Stimulated activated memory B cell treated with anti-CD40 and anti-IgM and Interleukin-4, amounts not matched to agents 10 μg/mL and 1 μg/mL and 100 μg/mL, for 72 hours (primary cell): ENCODE results near the gene CHST15.

ENCODE experiments used
- ATAC-seq: fragments of 150-1000 bp; cut with Tn5 transposase; 2 replicates; pipeline ENCODE4 v1.10.0; 2021
- H3K27ac Mint-ChIP-seq: one replicate; pipeline ENCODE4 v1.8.0; 2022; ENCODE audit warnings: mild to moderate bottlenecking, mixed read lengths
- H3K27me3 Mint-ChIP-seq: one replicate; pipeline ENCODE4 v1.8.0; 2022; ENCODE audit warnings: mixed read lengths
- H3K36me3 Mint-ChIP-seq: one replicate; pipeline ENCODE4 v1.8.0; 2022; ENCODE audit warnings: mixed read lengths
- H3K4me1 Mint-ChIP-seq: one replicate; pipeline ENCODE4 v1.8.0; 2022; ENCODE audit warnings: mixed read lengths
- H3K4me3 Mint-ChIP-seq: one replicate; pipeline ENCODE4 v1.8.0; 2022; ENCODE audit warnings: mild to moderate bottlenecking, moderate library complexity, mixed read lengths
- H3K9me3 Mint-ChIP-seq: one replicate; pipeline ENCODE4 v1.8.0; 2022; ENCODE audit warnings: mixed read lengths

The CHST15 gene

DNA sequence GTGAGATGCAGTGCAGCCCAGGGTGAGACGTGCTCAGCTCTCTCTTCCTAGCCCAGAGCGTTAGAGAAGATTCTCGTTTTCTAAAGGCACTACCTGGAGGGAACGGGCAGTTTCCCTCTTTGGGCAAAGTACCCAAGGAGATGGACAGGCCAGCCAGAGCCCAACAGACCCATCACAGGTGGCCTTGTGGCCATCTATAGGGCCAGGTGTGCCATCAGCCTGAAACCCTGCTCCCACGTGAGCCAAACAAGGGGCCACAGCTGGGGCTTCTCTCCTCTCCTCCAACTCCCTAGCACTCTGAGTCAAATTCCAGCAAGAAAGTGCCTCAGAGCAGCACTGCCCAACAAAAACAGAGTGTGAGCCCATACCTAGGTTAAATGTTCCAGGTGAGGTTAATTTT, 22.3 kb downstream of the CHST15 start:
- Mint-ChIP-seq H3K27ac (no peak overlapping the region), H3K4me3 (no peak overlapping the region), H3K36me3 (no peaks in the 10 kb centered on the region), H3K27me3 (no peaks in the 10 kb centered on the region), H3K4me1 (peaks cover 85% of the 10 kb centered on the region), H3K9me3 (no peaks in the 10 kb centered on the region)
- no peak for ATAC-seq

DNA sequence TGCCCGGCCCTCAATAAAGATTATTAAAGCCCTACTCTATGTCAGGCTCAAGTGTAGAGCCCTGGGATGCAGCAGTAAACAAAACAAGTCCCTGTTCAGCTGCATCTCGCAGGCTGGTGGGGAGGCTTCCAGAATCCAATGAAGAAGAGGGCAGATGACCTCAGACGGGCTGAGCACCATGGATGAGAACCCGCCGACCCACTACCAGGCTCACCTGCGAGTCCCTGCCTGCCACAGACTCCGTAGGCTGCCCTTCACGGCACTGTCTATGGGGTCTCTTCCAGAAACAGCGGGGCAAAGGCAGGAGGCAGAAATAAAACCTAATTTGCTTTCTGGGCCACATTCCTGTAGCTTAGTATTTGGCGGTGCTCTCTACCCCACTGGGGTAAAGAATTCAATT, 22.7 kb downstream of the CHST15 start:
- no peak for ATAC-seq
- H3K4me1 Mint-ChIP-seq, result peaks cover 85% of the 10 kb centered on the region
- no peaks in the 10 kb centered on the region for H3K27me3 Mint-ChIP-seq
- no peak overlapping the region for H3K4me3 Mint-ChIP-seq
- no peak overlapping the region for H3K27ac Mint-ChIP-seq
- no peaks in the 10 kb centered on the region for H3K36me3 Mint-ChIP-seq
- H3K9me3 Mint-ChIP-seq, result no peaks in the 10 kb centered on the region

DNA sequence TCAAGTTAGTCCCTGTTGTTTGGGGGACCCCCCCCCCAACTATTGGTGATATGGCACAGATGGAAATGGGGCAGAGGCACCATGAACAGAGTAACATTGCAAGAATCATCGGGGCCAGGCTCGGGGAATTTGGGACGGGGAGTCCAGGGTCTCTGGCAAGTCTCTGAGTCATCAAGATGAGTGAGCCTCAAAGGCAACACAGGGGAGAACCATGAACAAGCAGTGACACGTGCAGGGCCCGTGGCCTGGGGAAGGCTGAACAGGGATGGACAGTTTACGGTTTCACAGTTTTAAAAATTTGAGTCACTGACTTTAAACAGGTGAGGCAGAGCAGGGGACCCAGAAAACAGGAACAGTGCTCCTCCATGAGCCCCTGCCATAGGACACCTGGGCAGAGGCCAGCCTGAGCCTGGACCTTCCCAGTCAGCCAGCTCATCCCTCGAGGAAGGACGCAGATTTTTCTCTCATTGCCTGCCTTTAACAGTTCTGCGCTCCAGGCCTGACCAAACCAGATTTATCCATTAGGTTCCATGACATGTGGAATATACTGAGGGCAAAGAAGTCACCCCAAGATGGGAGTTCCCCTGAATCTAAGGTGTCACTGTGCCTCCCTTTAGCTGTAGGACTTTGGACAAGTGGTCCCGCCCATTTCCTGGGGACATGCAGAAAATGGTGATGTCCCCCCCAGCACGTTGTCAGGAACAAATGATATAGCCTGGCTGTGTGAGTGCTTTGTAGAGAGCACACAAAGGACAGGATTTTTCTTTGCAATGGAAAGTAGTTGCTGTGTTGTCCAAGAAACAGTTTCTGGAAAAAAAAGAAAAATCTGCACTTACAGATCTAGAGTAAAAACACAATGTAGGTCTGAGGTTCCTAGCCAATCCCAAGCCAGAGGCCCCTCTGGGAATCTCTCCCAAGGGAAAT, 23.8 kb downstream of the CHST15 start:
- H3K36me3 Mint-ChIP-seq, result no peaks in the 10 kb centered on the region
- H3K9me3 Mint-ChIP-seq, result no peaks in the 10 kb centered on the region
- H3K27ac Mint-ChIP-seq, result no peak overlapping the region
- no peaks in the 10 kb centered on the region for H3K27me3 Mint-ChIP-seq
- ATAC-seq, result no peak
- H3K4me3 Mint-ChIP-seq, result no peak overlapping the region
- peaks cover 84% of the 10 kb centered on the region for H3K4me1 Mint-ChIP-seq

DNA sequence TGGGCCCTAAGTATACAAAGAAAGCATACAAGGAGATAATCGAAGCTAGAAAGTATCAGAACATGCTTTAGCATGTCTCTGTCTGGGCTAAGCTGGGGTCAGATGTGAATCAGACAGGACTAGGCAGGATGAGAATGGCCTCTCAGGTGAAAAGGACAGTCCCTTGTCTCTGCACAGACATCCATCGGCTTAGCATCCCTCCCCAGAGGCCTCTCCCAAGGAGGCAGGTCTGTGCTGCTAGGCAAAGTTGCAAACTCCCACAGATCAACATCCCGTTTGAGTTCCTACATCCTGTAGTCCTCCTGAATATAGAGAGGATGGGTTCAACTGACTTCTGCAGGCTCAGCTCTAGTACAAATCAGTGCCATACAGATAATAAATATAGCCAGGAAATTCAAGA, 24.5 kb downstream of the CHST15 start:
- H3K9me3 Mint-ChIP-seq, result no peaks in the 10 kb centered on the region
- no peaks in the 10 kb centered on the region for H3K36me3 Mint-ChIP-seq
- no peaks in the 10 kb centered on the region for H3K27me3 Mint-ChIP-seq
- no peak for ATAC-seq
- no peak overlapping the region for H3K27ac Mint-ChIP-seq
- peaks cover 85% of the 10 kb centered on the region for H3K4me1 Mint-ChIP-seq
- no peak overlapping the region for H3K4me3 Mint-ChIP-seq

DNA sequence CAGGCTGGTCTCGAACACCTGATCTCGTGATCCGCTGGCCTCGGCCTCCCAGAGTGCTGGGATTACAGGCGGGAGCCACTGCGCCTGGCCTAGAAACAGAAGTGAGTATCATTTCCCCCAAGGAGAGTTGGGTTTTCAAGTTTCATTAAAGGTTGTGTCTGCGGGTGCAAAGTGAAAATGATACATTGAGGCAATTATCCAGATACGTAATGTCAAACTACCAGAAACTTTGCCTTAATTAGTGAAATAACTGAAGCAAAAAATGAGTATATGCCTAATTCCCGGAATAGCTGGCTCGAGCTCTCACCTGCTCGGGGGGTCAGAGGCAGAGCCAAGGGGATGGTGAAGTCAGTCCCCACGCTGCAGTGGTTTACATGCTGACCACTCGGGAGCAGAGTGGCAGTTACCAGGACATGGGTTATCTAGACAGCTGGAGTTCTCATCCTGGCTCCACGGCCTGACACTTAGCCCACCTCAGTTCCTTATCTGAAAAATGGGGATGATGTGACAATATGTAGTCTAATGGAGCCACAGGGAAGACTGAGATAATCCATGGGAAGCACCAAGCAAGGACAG, 25.5 kb downstream of the CHST15 start:
- H3K4me3 Mint-ChIP-seq, result no peak overlapping the region
- ATAC-seq, result no peak
- no peaks in the 10 kb centered on the region for H3K36me3 Mint-ChIP-seq

DNA sequence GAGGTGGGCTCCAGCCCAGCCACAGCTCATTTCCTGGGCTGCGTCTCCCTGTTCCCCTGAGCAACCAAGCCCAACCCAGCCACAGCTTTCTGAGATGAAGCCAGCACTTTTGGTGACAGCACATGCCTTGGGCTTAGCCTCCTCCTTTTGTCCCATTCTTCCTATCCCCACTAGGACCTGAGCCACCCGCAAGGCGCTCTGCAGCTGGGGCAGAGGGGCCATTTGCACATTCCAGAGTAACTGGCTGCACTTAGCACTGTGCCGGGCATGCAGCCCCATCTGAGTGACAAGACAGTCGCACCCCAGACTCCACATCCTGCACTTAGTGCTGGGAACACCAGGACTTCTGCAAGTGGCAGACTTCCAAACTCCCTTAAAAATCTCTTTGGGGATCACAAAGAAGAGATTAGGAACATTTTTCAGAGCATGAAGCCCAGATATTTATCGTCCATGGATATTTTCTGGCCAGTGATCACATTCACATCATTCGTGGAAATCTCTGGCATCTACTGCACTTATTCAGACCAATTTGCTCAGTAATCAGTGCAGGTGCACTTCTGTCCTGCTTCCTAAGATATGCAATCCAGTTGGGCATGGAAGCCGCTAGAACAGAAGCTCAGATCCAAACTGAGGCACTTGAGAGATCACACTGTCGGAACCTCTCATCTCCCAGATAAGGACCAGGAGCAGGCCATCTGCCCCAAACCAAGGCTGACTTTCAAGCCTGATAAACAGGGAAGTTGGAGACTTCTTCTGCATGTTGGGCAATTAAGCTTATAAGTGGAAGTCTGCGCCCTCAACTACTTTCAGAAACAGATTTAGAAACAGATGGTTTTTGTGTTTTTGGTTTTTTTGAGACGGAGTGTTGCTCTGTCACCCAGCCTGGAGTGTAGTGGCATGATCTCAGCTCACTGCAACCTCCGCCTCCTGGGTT, 26.4 kb downstream of the CHST15 start:
- no peaks in the 10 kb centered on the region for H3K36me3 Mint-ChIP-seq
- no peaks in the 10 kb centered on the region for H3K27me3 Mint-ChIP-seq
- H3K4me1 Mint-ChIP-seq, result peaks cover 85% of the 10 kb centered on the region
- H3K27ac Mint-ChIP-seq, result peak overlapping the region; percentile 84
- H3K9me3 Mint-ChIP-seq, result no peaks in the 10 kb centered on the region
- H3K4me3 Mint-ChIP-seq, result no peak overlapping the region
- ATAC-seq, result no peak

More for the DNA sequence above, 25.5 kb downstream of the CHST15 start:
- Mint-ChIP-seq H3K27me3 (no peaks in the 10 kb centered on the region), H3K4me1 (peaks cover 85% of the 10 kb centered on the region), H3K9me3 (no peaks in the 10 kb centered on the region), H3K27ac (no peak overlapping the region)

DNA sequence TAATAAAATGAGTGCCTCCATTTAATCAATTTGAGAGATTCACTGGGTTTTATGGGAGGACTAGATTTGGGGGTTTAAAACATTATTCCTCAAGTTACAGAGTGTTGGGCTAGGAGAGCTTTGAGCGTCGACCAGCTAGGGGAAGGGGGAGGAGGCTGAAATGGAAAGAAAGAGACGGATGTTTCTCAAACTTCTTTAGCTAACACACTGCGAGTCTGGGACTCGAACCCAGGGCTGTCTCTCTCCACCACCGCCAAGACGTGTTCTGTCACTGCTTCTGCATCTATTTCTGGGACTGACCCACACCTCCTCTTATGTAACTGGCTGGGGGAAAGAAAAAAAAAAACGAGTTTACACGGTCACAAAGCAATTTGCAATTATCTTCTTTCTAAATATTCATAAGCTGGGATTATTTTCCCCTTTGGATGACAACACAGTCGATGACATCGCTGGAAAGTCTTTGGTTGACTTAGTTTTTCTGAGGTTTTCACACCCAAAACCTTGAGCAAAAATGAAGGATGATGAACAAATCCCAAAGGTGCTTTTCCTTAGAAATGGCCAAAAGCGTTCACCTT, 27.2 kb downstream of the CHST15 start:
- H3K27ac Mint-ChIP-seq, result peak overlapping the region; percentile 84
- no peaks in the 10 kb centered on the region for H3K27me3 Mint-ChIP-seq
- no peaks in the 10 kb centered on the region for H3K9me3 Mint-ChIP-seq
- H3K36me3 Mint-ChIP-seq, result no peaks in the 10 kb centered on the region
- H3K4me1 Mint-ChIP-seq, result peaks cover 79% of the 10 kb centered on the region
- ATAC-seq, result no peak
- H3K4me3 Mint-ChIP-seq, result no peak overlapping the region

DNA sequence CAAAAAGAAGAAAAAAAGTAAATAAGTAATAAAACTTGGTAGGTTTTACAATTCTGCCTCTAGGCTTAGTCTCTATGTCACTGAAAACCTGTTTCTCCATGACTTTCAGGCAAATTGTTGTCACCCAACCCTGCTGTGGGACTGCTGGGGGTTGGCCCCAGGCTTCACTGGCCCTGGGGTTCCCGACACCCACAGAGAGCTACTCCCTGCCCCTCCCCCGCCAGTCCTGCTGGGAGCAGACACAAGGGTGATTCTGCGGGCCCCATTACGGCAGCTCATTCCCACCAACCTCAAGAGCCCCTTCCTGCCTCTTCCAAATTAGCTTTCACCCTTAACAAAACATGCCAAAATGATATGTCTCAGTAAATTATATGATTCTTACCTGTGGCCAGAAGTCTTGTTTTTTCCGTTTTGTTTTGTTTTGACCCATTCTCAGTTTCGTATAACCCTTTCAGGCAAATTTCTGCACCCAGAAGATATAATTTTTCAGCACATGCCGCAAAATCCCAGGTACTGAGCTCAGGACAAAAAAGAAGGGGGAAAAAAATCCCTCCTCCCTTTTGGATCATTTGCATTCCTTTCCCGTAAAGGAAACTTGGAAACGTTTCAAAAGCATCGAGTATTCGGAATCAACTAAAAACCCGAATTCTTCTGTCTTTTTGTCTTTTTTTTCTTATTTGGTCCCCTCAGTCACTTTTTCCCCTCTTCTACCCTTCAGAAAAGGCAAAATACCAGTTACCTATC, 27.8 kb downstream of the CHST15 start:
- Mint-ChIP-seq H3K9me3 (no peaks in the 10 kb centered on the region), H3K27ac (peak overlapping the region; percentile 84), H3K4me3 (no peak overlapping the region), H3K36me3 (no peaks in the 10 kb centered on the region), H3K27me3 (no peaks in the 10 kb centered on the region), H3K4me1 (peaks cover 73% of the 10 kb centered on the region)
- ATAC-seq, result no peak

DNA sequence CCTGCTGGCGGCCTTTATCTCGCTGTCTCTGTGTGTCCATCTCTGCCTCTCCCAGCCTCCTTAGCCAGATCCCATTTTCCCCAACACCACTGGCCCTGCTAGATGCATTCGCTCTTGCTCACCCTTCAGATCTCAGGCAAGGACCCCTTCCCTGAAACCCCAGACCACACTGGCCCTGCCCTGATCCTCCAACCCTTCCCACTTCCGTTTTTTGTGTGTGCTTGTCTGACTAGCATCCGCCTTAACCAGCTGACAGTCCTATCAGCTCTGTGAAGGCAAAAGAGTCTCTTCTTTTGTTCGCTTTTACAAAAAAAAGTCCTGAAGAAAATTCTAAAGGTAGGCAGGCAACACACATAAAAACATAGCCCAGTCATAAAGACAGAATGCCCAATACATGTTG, 28.7 kb downstream of the CHST15 start:
- Mint-ChIP-seq H3K9me3 (no peaks in the 10 kb centered on the region), H3K36me3 (no peaks in the 10 kb centered on the region), H3K4me3 (peak overlapping the region; percentile 79), H3K27me3 (no peaks in the 10 kb centered on the region), H3K4me1 (peaks cover 71% of the 10 kb centered on the region), H3K27ac (peak overlapping the region; percentile 84)
- peak; percentile 82 for ATAC-seq

DNA sequence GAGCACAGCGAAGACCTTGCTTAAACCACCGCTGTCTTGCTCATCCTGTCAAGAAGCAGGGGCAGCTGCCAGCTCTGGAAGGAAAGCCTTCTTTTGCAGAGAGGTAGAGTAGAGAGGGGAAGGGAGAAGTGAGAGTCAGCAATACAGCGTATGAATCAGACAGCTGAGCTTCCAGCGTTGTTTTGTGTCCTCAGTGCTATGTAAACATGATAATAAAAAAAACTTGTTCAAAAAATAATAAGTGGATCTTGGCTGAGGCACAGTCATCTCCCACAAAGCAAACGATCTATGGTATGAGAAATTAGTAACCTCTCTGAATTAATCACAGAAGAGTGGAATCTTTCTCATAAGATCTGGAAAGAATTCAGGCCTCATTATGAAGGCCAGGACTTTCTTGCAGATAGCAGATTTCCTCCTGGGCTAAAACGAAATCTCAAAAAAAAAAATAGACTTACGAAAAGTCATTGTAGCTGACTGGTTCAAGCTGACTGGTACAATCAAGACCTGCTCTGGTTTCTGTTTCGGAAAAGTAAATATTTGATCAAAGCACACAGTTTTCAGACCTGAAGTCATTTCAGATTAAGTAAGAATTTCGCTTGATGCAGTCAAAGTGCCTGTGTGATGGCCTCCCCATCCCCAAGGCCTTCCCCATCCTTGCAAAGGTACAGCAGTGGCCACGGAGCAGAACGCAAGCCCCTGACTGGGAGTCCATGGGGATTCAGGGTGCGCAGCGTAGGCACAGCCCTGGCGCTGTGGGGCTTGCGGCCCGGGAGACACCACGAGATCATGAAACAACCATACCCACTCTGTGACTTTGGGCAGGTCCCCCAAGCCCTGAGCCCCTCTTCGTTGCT, 29.4 kb downstream of the CHST15 start:
- Mint-ChIP-seq H3K27ac (peak overlapping the region; percentile 84), H3K4me3 (peak overlapping the region; percentile 48), H3K27me3 (no peaks in the 10 kb centered on the region), H3K4me1 (peaks cover 64% of the 10 kb centered on the region), H3K9me3 (no peaks in the 10 kb centered on the region), H3K36me3 (no peaks in the 10 kb centered on the region)
- peak; percentile 90 for ATAC-seq

DNA sequence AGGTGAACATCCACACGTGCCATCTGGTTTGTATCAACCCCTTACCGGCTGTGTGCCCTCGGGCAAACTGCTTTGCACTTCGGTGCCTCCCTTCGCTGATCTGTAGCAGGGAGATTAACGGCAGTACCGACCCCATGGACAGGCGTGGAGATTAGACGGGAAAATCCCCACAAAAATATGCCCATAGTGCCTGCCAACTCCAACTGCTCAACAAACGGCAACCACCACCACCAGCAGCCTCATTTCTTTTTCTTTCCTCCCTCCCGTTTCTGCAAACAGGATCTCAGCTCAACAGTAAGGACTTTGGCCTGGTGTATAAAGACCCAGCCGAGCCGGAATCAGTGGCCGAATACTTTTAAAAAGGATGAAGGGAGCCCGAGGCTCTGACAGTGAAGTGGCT, 31.0 kb downstream of the CHST15 start:
- H3K27ac Mint-ChIP-seq, result no peak overlapping the region
- H3K36me3 Mint-ChIP-seq, result no peaks in the 10 kb centered on the region
- peaks cover 54% of the 10 kb centered on the region for H3K4me1 Mint-ChIP-seq
- H3K9me3 Mint-ChIP-seq, result no peaks in the 10 kb centered on the region
- no peaks in the 10 kb centered on the region for H3K27me3 Mint-ChIP-seq
- no peak overlapping the region for H3K4me3 Mint-ChIP-seq
- ATAC-seq, result no peak

DNA sequence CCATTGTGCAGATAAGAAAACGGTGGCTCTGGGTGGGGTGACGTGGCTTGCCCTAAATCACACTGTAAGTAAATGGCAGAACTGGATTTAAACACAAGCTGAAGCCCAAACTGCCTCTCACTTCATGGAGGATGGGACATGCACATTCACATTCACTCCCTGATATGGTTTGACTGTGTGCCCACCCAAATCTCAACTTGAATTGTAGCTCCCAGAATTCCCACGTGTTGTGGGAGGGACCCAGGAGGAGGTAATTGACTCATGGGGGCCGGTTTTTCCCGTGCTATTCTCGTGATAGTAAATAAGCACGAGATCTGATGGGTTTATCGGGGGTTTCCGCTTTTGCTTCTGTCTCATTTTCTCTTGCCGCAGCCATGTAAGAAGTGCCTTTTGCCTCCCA, 32.4 kb downstream of the CHST15 start:
- Mint-ChIP-seq H3K4me3 (no peak overlapping the region), H3K4me1 (peaks cover 47% of the 10 kb centered on the region), H3K27ac (no peak overlapping the region), H3K27me3 (no peaks in the 10 kb centered on the region), H3K9me3 (no peaks in the 10 kb centered on the region), H3K36me3 (no peaks in the 10 kb centered on the region)
- ATAC-seq, result no peak

DNA sequence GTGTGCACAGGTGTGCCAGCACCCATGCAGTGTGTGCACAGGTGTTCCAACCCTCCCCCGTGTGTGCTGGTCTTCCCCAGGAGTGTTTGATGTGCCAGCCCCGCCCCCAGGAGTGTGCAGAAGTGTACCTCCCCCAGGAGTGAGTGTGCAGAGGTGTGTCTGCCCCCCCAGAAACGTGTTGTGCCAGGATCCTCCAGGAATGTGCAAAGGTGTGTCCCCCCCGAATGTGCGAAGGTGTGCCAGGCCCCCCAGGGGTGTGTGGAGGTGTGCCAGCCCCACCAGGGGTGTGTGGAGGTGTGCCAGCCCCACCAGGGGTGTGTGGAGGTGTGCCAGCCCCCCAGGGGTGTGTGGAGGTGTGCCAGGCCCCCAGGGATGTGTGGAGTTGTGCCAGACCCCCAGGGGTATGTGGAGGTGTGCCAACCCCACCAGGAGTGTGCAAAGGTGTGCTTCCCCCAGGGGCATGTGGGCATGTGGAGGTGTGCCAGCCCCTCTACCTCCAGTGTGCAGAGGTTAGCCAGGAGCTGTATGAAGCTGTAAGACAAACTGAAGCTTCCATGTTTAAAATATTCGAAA, 33.2 kb downstream of the CHST15 start:
- no peaks in the 10 kb centered on the region for H3K27me3 Mint-ChIP-seq
- H3K27ac Mint-ChIP-seq, result no peak overlapping the region
- no peaks in the 10 kb centered on the region for H3K36me3 Mint-ChIP-seq
- no peaks in the 10 kb centered on the region for H3K9me3 Mint-ChIP-seq
- peaks cover 40% of the 10 kb centered on the region for H3K4me1 Mint-ChIP-seq
- no peak for ATAC-seq
- no peak overlapping the region for H3K4me3 Mint-ChIP-seq
